CD4-positive, alpha-beta T cell (primary cell): ENCODE results near the gene PLEKHN1. TPM values are rescaled to one million over a fixed set of nuclear protein-coding genes. Genes with fewer than 3 reads are reported as not detected.
"Not testable (repeated sequence)": the region's sequence is repeated elsewhere in the genome, so short reads cannot be mapped to it uniquely, and the experiment has no call there.

Experiments
- ATAC-seq: fragments of 200-7000 bp; cut with Tn5 transposase; one replicate; pipeline ENCODE4 v1.10.0; 2022; ENCODE audit warnings: mild to moderate bottlenecking; ENCODE audit not compliant: poor library complexity
- CTCF ChIA-PET: fragments of 350-600 bp; sonication (Branson Sonifier 250); formaldehyde crosslinking; loops from one replicate; lab custom pipeline; 2021; ENCODE audit warnings: antibody characterized with exemption, inconsistent platforms; lab: Charles Lee
- POLR2A ChIA-PET: fragments of 350-600 bp; sonication (Branson Sonifier 250); formaldehyde crosslinking; loops from one replicate; lab custom pipeline; 2021; ENCODE audit warnings: antibody characterized with exemption, inconsistent platforms; lab: Charles Lee
- DNase-seq, 14 experiments: peaks; one replicate each; pipeline ENCODE4 v3.0.0-alpha.2; 2013 to 2020; ENCODE audit warnings: mixed read lengths in 2 of 14
- H3K27ac ChIP-seq, 2 donors: one replicate each; pipeline versions ENCODE4 v1.5.1 to v1.7.0; 2013; ENCODE audit warnings: low read length in 2 of 2, low read depth in 1 of 2, mild to moderate bottlenecking in 1 of 2
- H3K27me3 ChIP-seq, 2 experiments: 1 replicate in 1 of 2; 2 replicates in 1 of 2; pipeline versions ENCODE4 v1.6.1 to v1.7.0; 2013; ENCODE audit warnings: low read length in 2 of 2, control low read depth in 1 of 2, mild to moderate bottlenecking in 1 of 2, moderate library complexity in 1 of 2; ENCODE audit not compliant: insufficient read depth in 2 of 2, control insufficient read depth in 1 of 2
- H3K36me3 ChIP-seq: one replicate; pipeline ENCODE4 v1.6.1; 2013; ENCODE audit warnings: low read length, control low read depth; ENCODE audit not compliant: insufficient read depth
- H3K4me1 ChIP-seq: one replicate; pipeline ENCODE4 v1.6.1; 2013; ENCODE audit warnings: low read length, control low read depth; ENCODE audit not compliant: insufficient read depth
- H3K4me3 ChIP-seq: one replicate; pipeline ENCODE4 v1.5.1; 2013; ENCODE audit warnings: mild to moderate bottlenecking, low read length, moderate library complexity
- H3K9me3 ChIP-seq, 2 experiments: 1 replicate in 1 of 2; 2 replicates in 1 of 2; pipeline versions ENCODE4 v1.6.1 to v1.7.0; 2013; ENCODE audit warnings: low read length in 2 of 2, mild to moderate bottlenecking in 2 of 2, control low read depth in 1 of 2, moderate library complexity in 1 of 2; ENCODE audit not compliant: control insufficient read depth in 1 of 2, insufficient read depth in 1 of 2
- H3K27ac Mint-ChIP-seq: one replicate; pipeline ENCODE4 v1.8.0; 2020; ENCODE audit warnings: mixed read lengths
- H3K27me3 Mint-ChIP-seq: one replicate; pipeline ENCODE4 v1.8.0; 2021; ENCODE audit warnings: mixed read lengths
- H3K36me3 Mint-ChIP-seq: one replicate; pipeline ENCODE4 v1.8.0; 2021; ENCODE audit warnings: low read depth, mixed read lengths
- H3K4me1 Mint-ChIP-seq: one replicate; pipeline ENCODE4 v1.8.0; 2021; ENCODE audit warnings: low read depth, mixed read lengths
- H3K4me3 Mint-ChIP-seq: one replicate; pipeline ENCODE4 v1.8.0; 2020; ENCODE audit warnings: mild to moderate bottlenecking, mixed read lengths
- H3K9me3 Mint-ChIP-seq: one replicate; pipeline ENCODE4 v1.8.0; 2020; ENCODE audit warnings: mixed read lengths
- intact Hi-C, 2 experiments: fragments of 100-400 bp; cut with DNase I in 1 of 2; cut with micrococcal nuclease in 1 of 2; formaldehyde crosslinking; loops; one replicate each; pipeline versions ENCODE4 v1.15.1 to v1.9.0; 2023 to 2025; cut with DNase I, micrococcal nuclease
- total RNA-seq, 174 experiments: library from RNA in 2 of 174; stranded (reverse) in 2 of 174; gene quantifications; one replicate each; pipeline ENCODE4 v1.2.3 and lab custom pipeline; 2021 to 2026
- TF ChIP-seq, protein P1 (sequence below): fragments of 200-600 bp; IDR thresholded peaks from one replicate; pipeline ENCODE4 v1.8.0; 2022; ENCODE audit warnings: antibody characterized with exemption, mild to moderate bottlenecking

Gene PLEKHN1
- total RNA-seq, 2 experiments from 2014 or later, result 0.69 to 0.95 TPM

DNA sequence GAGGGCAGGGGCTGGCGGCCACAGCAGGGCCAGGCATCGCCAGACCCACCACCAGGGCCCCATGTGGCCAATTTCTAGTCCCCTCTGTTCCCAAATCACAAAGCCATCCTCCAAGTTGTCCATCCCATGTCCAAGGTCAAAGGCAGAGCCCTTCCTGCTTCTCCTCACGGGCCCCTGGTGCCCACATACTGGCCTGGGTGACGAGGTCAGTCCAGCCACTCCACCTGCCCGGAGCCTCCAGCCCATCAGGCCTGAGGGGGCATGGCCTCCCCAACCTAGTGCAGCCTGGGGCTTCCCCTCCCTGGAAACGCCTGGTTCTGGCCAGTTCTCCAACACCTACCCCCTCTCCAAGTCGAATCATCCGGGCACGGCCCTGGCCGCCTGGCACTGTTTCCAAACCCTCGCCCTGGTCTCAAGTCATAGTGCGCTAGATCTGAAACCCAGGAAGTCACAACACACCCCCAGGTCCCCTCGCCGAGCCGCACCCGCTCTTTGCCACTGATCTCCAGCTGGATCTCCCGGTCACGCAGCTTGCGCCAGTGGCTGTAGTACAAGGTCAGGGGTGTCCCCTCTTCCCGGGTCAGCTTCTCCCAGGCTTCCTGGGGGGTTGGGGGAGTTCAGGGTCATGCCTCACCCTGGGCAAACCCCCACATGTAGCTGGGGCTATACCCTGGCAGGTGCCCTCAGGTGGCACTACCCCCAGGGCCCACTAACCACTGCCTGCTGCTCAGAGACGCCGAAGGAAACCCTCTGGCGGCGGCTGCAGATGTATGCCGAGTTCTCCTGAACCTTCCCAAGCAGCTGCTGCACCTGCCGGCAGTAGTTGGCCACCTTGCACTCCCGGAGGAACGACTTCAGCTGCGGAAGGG lies 20.4 kb upstream of the PLEKHN1 start:
- peaks cover 48% of the 10 kb centered on the region for H3K36me3 ChIP-seq

DNA sequence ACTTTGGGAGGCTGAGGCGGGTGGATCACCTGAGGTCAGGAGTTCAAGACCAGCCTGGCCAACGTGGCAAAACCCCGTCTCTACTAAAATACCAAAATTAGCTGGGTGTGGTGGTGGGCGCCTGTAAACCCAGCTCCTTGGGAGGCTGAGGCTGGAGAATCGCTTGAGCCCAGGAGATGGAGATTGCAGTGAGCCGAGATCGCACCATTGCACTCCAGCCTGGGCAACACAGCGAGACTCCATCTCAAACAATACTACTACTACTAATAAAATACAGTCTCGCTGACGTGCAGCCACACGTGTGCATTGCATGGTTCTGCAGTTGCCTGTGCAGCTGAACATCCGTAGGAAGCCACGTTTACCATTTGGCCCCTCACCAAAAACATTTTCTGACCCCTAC lies 19.5 kb upstream of the PLEKHN1 start:
- H3K4me3 Mint-ChIP-seq, H3K27ac ChIP-seq, POLR2A ChIA-PET, H3K4me1 Mint-ChIP-seq, H3K9me3 Mint-ChIP-seq, H3K9me3 ChIP-seq, H3K27ac Mint-ChIP-seq, H3K4me3 ChIP-seq, intact Hi-C loops, DNase-seq, CTCF ChIA-PET, ATAC-seq, H3K27me3 Mint-ChIP-seq: not testable (repeated sequence)
- peaks cover 58% of the 10 kb centered on the region for H3K36me3 Mint-ChIP-seq
- Histone ChIP-seq H3K36me3 (peaks cover 56% of the 10 kb centered on the region), H3K27me3 (peaks cover 6 to 15% of the 10 kb centered on the region in 2 experiments), H3K4me1 (peaks cover 12% of the 10 kb centered on the region)

More for the DNA sequence above, 20.4 kb upstream of the PLEKHN1 start:
- TF ChIP-seq, protein P1, sequence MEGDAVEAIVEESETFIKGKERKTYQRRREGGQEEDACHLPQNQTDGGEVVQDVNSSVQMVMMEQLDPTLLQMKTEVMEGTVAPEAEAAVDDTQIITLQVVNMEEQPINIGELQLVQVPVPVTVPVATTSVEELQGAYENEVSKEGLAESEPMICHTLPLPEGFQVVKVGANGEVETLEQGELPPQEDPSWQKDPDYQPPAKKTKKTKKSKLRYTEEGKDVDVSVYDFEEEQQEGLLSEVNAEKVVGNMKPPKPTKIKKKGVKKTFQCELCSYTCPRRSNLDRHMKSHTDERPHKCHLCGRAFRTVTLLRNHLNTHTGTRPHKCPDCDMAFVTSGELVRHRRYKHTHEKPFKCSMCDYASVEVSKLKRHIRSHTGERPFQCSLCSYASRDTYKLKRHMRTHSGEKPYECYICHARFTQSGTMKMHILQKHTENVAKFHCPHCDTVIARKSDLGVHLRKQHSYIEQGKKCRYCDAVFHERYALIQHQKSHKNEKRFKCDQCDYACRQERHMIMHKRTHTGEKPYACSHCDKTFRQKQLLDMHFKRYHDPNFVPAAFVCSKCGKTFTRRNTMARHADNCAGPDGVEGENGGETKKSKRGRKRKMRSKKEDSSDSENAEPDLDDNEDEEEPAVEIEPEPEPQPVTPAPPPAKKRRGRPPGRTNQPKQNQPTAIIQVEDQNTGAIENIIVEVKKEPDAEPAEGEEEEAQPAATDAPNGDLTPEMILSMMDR, result no peak
- Mint-ChIP-seq H3K4me3 (peak overlapping the region; percentile 38), H3K27ac (no peak overlapping the region), H3K9me3 (no peaks in the 10 kb centered on the region), H3K4me1 (peaks cover 5% of the 10 kb centered on the region), H3K36me3 (peaks cover 51% of the 10 kb centered on the region), H3K27me3 (peaks cover 11% of the 10 kb centered on the region)
- ChIA-PET POLR2A (no interaction called here), CTCF (no interaction called here)
- Histone ChIP-seq H3K9me3 (peaks cover 0 to 11% of the 10 kb centered on the region in 2 experiments), H3K27me3 (peaks cover 13 to 24% of the 10 kb centered on the region in 2 experiments), H3K4me3 (no peak overlapping the region), H3K4me1 (peaks cover 20% of the 10 kb centered on the region), H3K27ac (no peak overlapping the region)
- DNase-seq (no peak), ATAC-seq (no peak)
- intact Hi-C loops, result no loop called here

- Histone ChIP-seq H3K4me1 (peaks cover 4% of the 10 kb centered on the region), H3K36me3 (peaks cover 67% of the 10 kb centered on the region), H3K27me3 (peaks cover 3 to 5% of the 10 kb centered on the region in 2 experiments), H3K9me3 (peaks cover 0 to under 1% of the 10 kb centered on the region in 2 experiments), H3K27ac (no peak overlapping the region), H3K4me3 (no peak overlapping the region)
- TF ChIP-seq, protein P1, result no peak
- CTCF ChIA-PET, result no interaction called here
- Mint-ChIP-seq H3K4me3 (no peak overlapping the region), H3K27me3 (peaks cover 4% of the 10 kb centered on the region), H3K27ac (no peak overlapping the region), H3K4me1 (no peaks in the 10 kb centered on the region), H3K36me3 (peaks cover 67% of the 10 kb centered on the region), H3K9me3 (no peaks in the 10 kb centered on the region)
- no peak for DNase-seq
- ATAC-seq, result no peak
- intact Hi-C loops, result no loop called here
- POLR2A ChIA-PET, result interaction anchor here (0.5 kb wide), 1 partner anchor 818 kb away, joined by 3 read pairs; no protein-coding TSS in a partner anchor
These were observed 18.3 kb upstream of the PLEKHN1 start for GRCh38 chr1:947958-948357.
